ENCODE results near the gene LGALS9B. TPM values are rescaled to one million over a fixed set of nuclear protein-coding genes. Genes with fewer than 3 reads are reported as not detected.
"Not testable (repeated sequence)": the region's sequence is repeated elsewhere in the genome, so short reads cannot be mapped to it uniquely, and the experiment has no call there.

LGALS9B gene
- polyA plus RNA-seq, 2 of the 4 experiments (the other 2 are of a cell fraction): not detected

DNA sequence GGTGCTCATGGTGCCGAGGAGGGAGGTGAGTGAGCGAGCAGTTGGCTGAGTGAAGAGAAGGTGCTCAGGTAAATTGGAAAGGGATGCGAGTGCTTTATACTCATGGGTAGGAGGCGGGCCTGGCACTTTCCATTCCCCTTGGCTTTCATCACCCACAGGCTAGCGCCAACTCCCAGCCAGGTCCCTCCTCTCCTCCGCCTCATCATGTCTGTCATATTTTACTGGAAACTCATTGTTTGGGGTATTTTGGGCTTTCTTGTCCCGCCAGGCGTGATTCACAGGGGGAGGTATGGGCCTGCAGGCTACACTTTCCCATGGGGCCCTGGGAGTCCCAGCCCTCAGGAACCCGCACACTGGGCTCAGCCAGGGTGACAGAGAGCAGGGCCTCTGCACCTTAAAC lies 26.8 kb upstream of the LGALS9B start:
- ATAC-seq; H3K4me1 ChIP-seq; H3K9me3 ChIP-seq; DNase-seq (ENCODE audit: low read depth in 1 of 2, low spot score in 1 of 2); FAIRE-seq; CTCF ChIA-PET; H3K4me2 ChIP-seq; POLR2A ChIA-PET; H3K4me3 ChIP-seq; H3K27ac ChIP-seq: not testable (repeated sequence)
- 83% methylated on average over 5 of the region's 9 CpGs for WGBS (ENCODE audit: missing lambda C conversion rate)

DNA sequence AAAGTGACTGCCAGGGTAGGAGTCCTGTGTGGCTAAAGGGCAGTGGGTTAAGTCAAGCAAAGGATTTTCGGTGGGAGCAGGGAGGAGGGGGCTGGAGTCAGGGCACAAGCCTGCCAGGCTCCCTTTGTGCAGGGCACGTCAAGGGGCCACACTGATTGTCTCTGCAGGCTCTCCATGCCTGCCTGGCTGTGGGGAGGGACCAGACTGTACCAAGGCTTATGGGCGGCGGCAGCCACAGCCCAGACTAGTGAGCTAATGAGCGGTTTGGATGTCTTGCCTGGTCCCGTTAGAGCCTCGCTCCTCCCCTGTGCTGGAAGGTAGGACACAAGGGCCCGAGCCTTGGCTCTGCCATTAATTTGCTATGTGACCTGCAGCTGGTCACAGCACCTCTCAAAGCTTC lies 25.6 kb upstream of the LGALS9B start:
- POLR2A ChIA-PET; H3K27ac ChIP-seq; DNase-seq (ENCODE audit: low read depth in 1 of 2, low spot score in 1 of 2); CTCF ChIA-PET; FAIRE-seq; H3K9me3 ChIP-seq; H3K4me1 ChIP-seq; H3K4me2 ChIP-seq; H3K4me3 ChIP-seq: not testable (repeated sequence)
- peak; percentile 32 to 57; a peak in 4 of 6 replicates for ATAC-seq
- WGBS (ENCODE audit: missing lambda C conversion rate): 38% methylated on average over 3 of the region's 8 CpGs

DNA sequence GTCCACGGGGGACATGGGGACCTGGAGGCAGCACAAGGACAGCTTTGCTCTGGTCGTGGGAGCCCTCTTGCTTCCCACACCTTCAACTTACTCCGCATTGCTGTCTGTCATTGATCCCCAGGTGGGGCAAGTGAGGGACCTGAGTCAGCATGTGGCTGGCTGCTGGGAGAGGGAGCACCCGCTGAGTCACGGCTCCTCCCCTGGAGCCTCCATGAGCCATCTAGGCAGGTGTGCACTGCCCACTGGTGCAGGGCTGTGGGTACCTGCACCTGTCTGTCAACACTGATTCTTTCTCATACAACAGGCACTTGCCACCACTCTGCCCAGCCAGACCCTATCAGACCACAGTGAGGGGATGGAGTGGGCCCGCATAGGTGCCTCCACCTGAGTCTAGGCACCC lies 24.8 kb upstream of the LGALS9B start:
- DNase-seq (ENCODE audit: low read depth in 1 of 2, low spot score in 1 of 2); H3K9me3 ChIP-seq; H3K4me3 ChIP-seq; CTCF ChIA-PET; H3K4me2 ChIP-seq; FAIRE-seq; H3K27ac ChIP-seq; H3K4me1 ChIP-seq; POLR2A ChIA-PET: not testable (repeated sequence)
- ATAC-seq: peak in 1 of 2 experiments; percentile 48; a peak in 2 of 6 replicates
- WGBS (ENCODE audit: missing lambda C conversion rate): 5% methylated on average over 2 of the region's 6 CpGs

DNA sequence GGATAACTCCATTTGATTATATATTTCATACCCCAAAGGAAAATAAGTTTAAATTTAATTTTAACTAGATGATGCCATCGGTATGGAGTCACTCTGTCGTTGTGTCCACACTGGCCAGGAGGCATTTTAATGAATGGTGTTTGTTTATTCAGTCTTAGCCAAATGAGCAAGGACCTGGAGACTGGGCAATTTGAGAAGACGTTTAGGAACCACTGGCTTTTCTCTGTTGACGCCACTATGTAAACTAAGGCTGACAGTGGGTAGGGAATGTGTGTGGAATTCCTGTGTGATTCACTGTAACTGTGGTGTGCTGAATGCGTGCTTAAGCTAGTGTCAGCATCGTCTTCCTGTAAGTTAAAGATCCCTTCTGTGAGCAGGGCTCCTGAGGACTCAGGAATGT lies 17.6 kb upstream of the LGALS9B start:
- peak; percentile 70 to 87; a peak in 4 of 6 replicates for ATAC-seq

DNA sequence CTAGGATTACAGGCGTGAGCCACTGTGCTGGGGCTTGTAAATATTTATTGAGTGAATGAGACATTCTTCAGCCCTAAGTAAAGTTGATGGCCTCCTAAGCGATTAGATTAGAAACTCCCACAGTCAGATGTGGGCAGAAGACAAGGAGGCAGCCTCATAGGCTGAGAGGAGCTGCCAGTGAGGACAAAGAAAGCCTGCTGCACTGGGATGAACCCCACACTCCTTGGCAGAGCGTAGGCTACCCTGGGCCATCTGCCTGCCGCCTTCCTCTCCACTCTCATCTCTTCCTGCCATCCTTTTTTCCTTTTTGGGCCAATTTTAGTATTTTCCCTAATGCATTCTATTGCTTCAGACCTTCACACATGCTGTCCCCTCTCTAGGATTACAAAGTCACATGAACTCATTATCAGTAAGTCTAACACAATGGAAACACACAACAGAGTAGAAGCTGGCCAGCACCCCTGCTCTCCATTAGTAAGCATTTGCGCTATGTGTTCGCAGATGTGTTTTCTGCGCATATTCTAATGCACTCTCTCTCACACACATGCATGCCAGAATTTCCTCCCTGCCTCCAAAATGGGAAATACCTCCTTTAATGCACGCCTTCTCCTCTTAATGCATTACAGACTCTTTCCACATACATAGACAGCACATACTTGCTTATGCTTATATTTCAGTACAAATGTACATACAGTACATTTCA lies 12.7 kb upstream of the LGALS9B start:
- CTCF ChIA-PET; DNase-seq (ENCODE audit: low read depth in 1 of 2, low spot score in 1 of 2); H3K9me3 ChIP-seq; ATAC-seq; H3K27ac ChIP-seq; H3K4me3 ChIP-seq; H3K4me2 ChIP-seq; H3K4me1 ChIP-seq; POLR2A ChIA-PET: not testable (repeated sequence)
- FAIRE-seq: peak; percentile 73
- WGBS (ENCODE audit: missing lambda C conversion rate): 69% methylated on average over 6 of the region's 8 CpGs

More for the DNA sequence above, 17.6 kb upstream of the LGALS9B start:
- H3K4me1 ChIP-seq, H3K27ac ChIP-seq, H3K9me3 ChIP-seq, H3K4me3 ChIP-seq, CTCF ChIA-PET, POLR2A ChIA-PET: not testable (repeated sequence)
- DNase-seq (ENCODE audit: low read depth in 1 of 2, low spot score in 1 of 2) (peak in 1 of 2 experiments; percentile 17), FAIRE-seq (peak; percentile 88)
- H3K4me2 ChIP-seq: peak overlapping the region; percentile 55
- 6% methylated on average over 6 of the region's 6 CpGs for WGBS (ENCODE audit: missing lambda C conversion rate)

DNA sequence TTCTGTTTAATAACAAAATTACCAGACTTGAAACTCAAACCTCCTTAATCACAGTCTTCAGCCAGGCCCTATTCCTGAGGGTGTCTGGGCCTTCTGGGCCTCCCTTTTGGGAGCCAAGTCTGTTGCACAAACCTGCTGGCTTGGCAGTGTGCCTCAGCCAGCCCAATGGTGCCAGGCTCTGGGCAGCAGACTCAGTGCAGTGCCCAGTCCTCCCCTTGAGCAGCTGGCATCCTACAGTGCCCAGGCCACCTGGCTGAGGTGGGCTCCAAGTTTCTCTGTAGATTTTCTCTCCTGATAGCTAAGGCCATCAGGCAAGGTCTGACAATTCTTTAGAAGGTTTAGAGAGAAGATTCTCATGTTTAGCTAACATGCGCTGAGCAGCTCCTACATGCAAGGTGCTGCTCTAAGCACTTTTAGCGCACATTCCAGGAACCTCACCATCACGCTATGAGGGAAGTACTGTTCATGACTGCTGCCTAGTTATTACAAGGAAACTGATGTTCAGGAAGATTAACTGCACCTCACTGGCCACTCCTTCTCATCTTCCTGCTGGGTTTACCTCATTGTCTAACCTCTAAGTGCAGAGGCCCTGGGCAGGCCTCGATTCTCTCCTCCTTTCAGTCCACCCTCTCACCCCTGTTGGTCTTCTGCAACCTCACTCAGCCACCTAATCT lies 10.2 kb upstream of the LGALS9B start:
- H3K4me1 ChIP-seq; CTCF ChIA-PET; DNase-seq (ENCODE audit: low read depth in 1 of 2, low spot score in 1 of 2); H3K27ac ChIP-seq; H3K9me3 ChIP-seq; POLR2A ChIA-PET; H3K4me2 ChIP-seq; ATAC-seq; H3K4me3 ChIP-seq; FAIRE-seq: not testable (repeated sequence)
- WGBS (ENCODE audit: missing lambda C conversion rate): 76% methylated on average over 3 of the region's 4 CpGs

DNA sequence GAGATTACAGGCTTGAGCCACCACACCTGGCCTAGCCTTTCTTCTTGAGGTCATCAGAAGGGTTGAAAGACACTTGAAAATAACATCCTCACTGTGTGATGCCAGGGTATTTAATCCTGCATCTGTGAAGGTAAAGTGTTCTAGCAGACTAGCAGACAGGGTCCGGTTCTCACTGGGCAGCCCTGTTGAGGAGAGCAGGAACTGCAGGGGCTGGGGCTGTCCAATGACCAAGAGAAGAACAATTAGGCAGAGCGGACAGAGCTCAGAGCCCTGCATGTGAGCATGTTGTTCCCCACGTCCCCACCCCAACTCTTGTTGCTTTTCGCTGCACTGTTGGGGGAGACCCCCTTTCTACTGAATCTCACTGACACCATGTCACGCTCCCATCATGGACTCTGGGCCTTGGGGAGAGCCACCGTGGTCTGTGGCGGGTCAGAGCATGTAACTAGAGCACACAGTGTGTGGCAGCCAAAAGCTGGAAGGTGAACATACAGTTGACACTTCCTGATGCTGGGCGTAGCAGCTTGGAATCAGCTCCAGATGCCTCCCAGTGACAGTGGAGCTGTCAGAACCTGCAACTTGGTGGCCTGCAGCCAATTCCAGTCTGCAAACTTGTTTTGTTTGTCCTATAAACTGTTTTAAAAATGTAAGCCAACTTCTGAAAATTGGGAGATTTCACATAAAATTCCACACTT lies 7.9 kb upstream of the LGALS9B start:
- H3K9me3 ChIP-seq; H3K27ac ChIP-seq; FAIRE-seq; POLR2A ChIA-PET; DNase-seq (ENCODE audit: low read depth in 1 of 2, low spot score in 1 of 2); H3K4me3 ChIP-seq; H3K4me1 ChIP-seq; H3K4me2 ChIP-seq; CTCF ChIA-PET: not testable (repeated sequence)
- 72% methylated on average over 8 of the region's 8 CpGs for WGBS (ENCODE audit: missing lambda C conversion rate)
- peak in 1 of 2 experiments; percentile 52; a peak in 2 of 6 replicates for ATAC-seq

DNA sequence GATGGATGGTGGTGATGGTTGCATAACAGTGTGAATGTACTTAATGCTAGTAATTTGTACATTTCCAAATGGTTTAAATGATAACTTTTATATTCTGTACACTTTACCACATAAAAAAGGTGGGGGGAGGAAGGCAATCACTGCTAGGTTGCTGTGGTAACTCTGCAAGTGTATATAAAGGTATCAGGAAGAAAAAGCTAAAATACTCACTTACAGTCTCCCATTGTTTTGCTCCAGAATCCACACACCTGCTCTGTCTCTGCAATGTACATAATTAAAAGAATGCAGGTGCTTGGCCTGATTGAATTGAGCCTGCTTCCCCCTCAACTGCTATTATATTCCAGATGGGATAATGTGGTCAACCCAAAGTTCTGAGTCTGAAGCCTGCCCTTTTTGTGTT lies 6.7 kb upstream of the LGALS9B start:
- H3K4me3 ChIP-seq; H3K4me1 ChIP-seq; DNase-seq (ENCODE audit: low read depth in 1 of 2, low spot score in 1 of 2); CTCF ChIA-PET; FAIRE-seq; ATAC-seq; H3K27ac ChIP-seq; H3K4me2 ChIP-seq; POLR2A ChIA-PET; H3K9me3 ChIP-seq: not testable (repeated sequence)

DNA sequence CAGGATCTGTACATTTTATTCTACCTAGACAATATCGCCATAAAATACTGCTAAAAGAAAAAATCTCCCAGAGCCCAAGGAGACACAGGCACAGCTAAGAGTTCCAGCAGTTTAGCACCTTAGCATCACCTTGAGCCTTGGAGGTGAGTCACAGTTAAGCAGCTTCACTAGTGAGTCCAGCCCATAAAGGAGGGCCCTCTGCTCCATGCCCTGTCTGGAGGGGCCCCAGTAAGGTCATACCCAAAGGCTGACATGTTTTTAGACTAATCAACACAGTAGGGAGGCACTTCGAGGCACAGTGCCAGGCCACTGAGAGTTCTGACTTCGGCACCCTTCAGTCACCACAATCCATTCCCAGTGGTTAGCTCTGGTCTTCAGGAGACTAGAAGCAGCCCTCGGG lies 2.6 kb upstream of the LGALS9B start:
- CTCF ChIA-PET; ATAC-seq; POLR2A ChIA-PET; FAIRE-seq; H3K27ac ChIP-seq; H3K4me2 ChIP-seq; H3K9me3 ChIP-seq; H3K4me1 ChIP-seq; H3K4me3 ChIP-seq; DNase-seq (ENCODE audit: low read depth in 1 of 2, low spot score in 1 of 2): not testable (repeated sequence)
- 69% methylated on average over 2 of the region's 4 CpGs for WGBS (ENCODE audit: missing lambda C conversion rate)

DNA sequence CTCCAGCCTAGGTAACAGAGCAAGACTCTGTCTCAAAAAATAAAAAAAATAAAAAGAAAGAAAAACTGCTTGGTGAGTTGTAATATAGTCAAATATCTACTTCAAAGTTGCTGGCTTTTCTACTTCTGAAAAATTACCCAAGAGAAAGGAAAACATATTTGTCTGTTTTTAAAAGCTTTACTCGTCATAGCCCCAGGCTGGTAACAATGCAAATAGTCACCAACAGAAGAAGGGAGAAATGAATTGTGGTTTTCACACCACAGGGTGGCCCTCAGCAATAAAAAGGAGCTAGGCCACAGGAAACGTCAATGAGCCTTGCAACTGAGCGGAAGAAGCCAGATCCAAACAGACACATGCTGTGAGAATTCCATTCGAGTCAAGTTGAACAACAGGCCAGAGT lies 1.8 kb upstream of the LGALS9B start:
- FAIRE-seq; POLR2A ChIA-PET; DNase-seq (ENCODE audit: low read depth in 1 of 2, low spot score in 1 of 2); H3K27ac ChIP-seq; H3K9me3 ChIP-seq; ATAC-seq; H3K4me2 ChIP-seq; CTCF ChIA-PET; H3K4me3 ChIP-seq; H3K4me1 ChIP-seq: not testable (repeated sequence)
- whole genome bisulfite sequencing (ENCODE audit: missing lambda C conversion rate): 53% methylated on average over 3 of the region's 4 CpGs

DNA sequence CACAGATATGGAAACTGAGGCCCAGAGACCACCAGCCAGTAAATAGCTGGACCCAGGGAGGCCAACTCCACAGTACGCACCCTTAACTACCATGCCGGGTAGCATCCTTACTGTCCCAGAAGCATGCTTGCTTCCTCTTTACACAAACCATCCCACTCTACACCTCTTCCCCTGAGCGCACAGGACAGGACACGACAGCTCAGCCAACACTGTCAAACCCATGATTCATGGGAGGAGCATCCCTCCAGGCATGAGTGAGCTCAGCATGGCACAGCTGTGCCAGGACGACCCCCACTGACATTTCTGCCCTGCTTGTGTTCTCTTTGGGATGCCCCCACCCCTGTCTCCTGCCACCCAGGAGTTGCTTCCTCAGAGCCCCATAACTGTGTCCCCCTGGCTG lies 340 bp downstream of the LGALS9B start:
- H3K4me2 ChIP-seq; DNase-seq (ENCODE audit: low read depth in 1 of 2, low spot score in 1 of 2); POLR2A ChIA-PET; H3K9me3 ChIP-seq; H3K4me3 ChIP-seq; FAIRE-seq; H3K4me1 ChIP-seq; H3K27ac ChIP-seq; CTCF ChIA-PET: not testable (repeated sequence)
- peak in 1 of 2 experiments; percentile 20; a peak in 1 of 6 replicates for ATAC-seq
- WGBS (ENCODE audit: missing lambda C conversion rate): 50% methylated on average over 3 of the region's 5 CpGs
